Aorta (tissue), 5 donors: ENCODE data around the gene DPY30. TPM values are rescaled to one million over a fixed set of nuclear protein-coding genes. Genes with fewer than 3 reads are reported as not detected.

Experiments used
- ATAC-seq: fragments of 200-7000 bp; cut with Tn5 transposase; one replicate; pipeline ENCODE4 v1.9.1; 2022; ENCODE audit warnings: moderate library complexity; ENCODE audit not compliant: low FRiP score
- DNase-seq, 2 donors: peaks; one replicate each; pipeline ENCODE4 v3.0.0-alpha.2; 2020
- H3K27ac ChIP-seq, 2 donors: one replicate each; pipeline ENCODE4 v1.5.1; 2013; ENCODE audit warnings: low read length in 2 of 2, mild to moderate bottlenecking in 2 of 2, moderate library complexity in 2 of 2, control low read depth in 1 of 2, inconsistent platforms in 1 of 2, low read depth in 1 of 2
- H3K27me3 ChIP-seq, 2 donors: one replicate each; pipeline ENCODE4 v1.6.1; 2013; ENCODE audit warnings: control low read depth in 1 of 2, low read length in 1 of 2, mild to moderate bottlenecking in 1 of 2, moderate library complexity in 1 of 2; ENCODE audit not compliant: insufficient read depth in 2 of 2, control insufficient read depth in 1 of 2
- H3K36me3 ChIP-seq, 2 donors: one replicate each; pipeline ENCODE4 v1.6.1; 2013; ENCODE audit warnings: control low read depth in 1 of 2, low read length in 1 of 2, mild to moderate bottlenecking in 1 of 2; ENCODE audit not compliant: insufficient read depth in 2 of 2, control insufficient read depth in 1 of 2
- H3K4me1 ChIP-seq, 2 donors: one replicate each; pipeline ENCODE4 v1.6.1; 2013; ENCODE audit warnings: low read length in 2 of 2, control low read depth in 1 of 2, mild to moderate bottlenecking in 1 of 2, moderate library complexity in 1 of 2; ENCODE audit not compliant: insufficient read depth in 2 of 2, control insufficient read depth in 1 of 2
- H3K4me3 ChIP-seq, 2 donors: one replicate each; pipeline ENCODE4 v1.5.1; 2013; ENCODE audit warnings: low read length in 2 of 2, control low read depth in 1 of 2, mild to moderate bottlenecking in 1 of 2
- H3K9me3 ChIP-seq: one replicate; pipeline ENCODE4 v1.6.1; 2013; ENCODE audit warnings: mild to moderate bottlenecking, low read length; ENCODE audit not compliant: control insufficient read depth
- WGBS, 2 donors: extraction: QIAGEN DNeasy Blood & Tissue Kit; methylation state at CpG; one replicate each; pipeline ENCODE4 v1.1.7; 2013; 5-methylcytosine and 5-hydroxymethylcytosine counted together
- intact Hi-C, 2 donors: fragments of 100-400 bp; cut with DNase I; formaldehyde crosslinking; loops; one replicate each; pipeline versions ENCODE4 v1.14.2 to v1.15.0; 2022
- long read RNA-seq, 2 donors: library from polyadenylated mRNA; unstranded; transcript quantifications; one replicate each; pipeline ENCODE4 v2.0.0, GENCODE V29; 2020 to 2021
- polyA plus RNA-seq, 2 donors: library from polyadenylated mRNA; stranded (reverse); fragments of 200-250 nt; gene quantifications; one replicate each; pipeline ENCODE4 v1.2.3, GENCODE V29; 2013
- total RNA-seq, 2 donors: library from RNA; stranded (reverse); fragmentation: NEBNext Ultra II Directional; extraction: Animal tissue kit (Norgen Biotek cat#: 25700); gene quantifications; one replicate each; pipeline ENCODE4 v1.2.1, GENCODE V29; 2021
- donor health status: healthy with polysubstance abuse.
- donor health status: Bipolar disorder and iron deficiency.
- donor health status: DM: no; HTN: no; CAD: no.
- donor health status: DM: no; HTN: no; CAD: no.
- donor health status: DM: yes; HTN: yes; CAD: no.

DPY30 gene
- total RNA-seq (10 to 100 TPM; 38.4 to 47.5 TPM), polyA plus RNA-seq (100 to 1,000 TPM in 1 of 2 donors, 10 to 100 TPM in 1; 79.4 to 131 TPM)
- long read RNA-seq, donor 1, transcript DPY30-202 (5 exons, 708 nt), result major isoform, 7 of 19 reads
- long read RNA-seq, donor 1, partial matches to known transcripts, result 5 of 19 reads
- long read RNA-seq, donor 1, other reads (novel, unspliced or antisense), result 7 of 19 reads
- long read RNA-seq, donor 2, transcript DPY30-202 (5 exons, 708 nt), result major isoform, 8 of 17 reads
- long read RNA-seq, donor 2, partial matches to known transcripts, result 0 of 17 reads
- long read RNA-seq, donor 2, other reads (novel, unspliced or antisense), result 8 of 17 reads

DNA sequence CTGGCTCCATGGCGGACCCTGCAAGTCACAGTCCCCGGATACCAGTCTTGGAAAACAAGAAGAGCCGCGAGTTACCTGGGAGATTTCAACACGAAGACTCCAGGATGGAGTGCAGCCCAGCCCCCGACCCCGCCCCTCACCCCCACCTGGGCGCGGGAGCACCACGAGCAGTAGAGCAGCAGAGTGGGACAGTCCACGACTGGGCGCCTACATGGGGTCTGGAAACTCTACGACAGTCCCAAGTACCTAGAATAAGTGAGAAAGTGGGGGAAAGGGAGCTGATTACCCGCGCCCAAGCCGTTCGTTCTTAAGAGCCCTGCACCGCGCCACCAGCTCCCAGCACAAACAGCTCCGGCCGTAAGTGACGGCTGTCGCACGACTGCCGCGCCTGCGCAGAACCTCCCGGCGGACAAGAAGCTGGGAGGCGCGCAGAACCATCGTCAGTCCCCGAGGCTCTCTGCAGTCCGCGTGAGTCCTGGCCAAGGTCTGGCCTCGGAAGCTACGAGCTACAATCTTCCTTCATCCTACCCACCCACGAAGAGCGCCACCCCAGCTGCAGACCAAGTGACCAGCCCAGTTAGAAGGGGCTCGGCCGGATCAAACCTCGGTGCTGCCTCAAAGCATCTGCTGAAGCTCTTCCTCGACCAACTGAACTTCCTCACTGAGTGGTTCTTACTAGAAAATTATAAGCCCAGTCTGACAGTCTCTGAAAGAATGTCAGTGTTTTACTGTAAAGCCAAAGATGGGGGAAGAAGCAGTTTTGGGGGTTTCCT lies at the start of gene DPY30:
TSS of gene DPY30 (minus strand) at position 359 of the 773 bp plus-strand sequence. CDS start at position 10, 349 bp downstream.
- H3K4me3 ChIP-seq, result peak within 1 kb of the TSS; percentile 85 to 96
- intact Hi-C loops, result loop anchor here in 1 of 2 donors (1.0 kb wide), 1 partner anchor 24 kb away; the partner anchor contains the start of gene SPAST
- no peaks in the 10 kb centered on the region for H3K36me3 ChIP-seq
- ATAC-seq, result peak; percentile 98
- no peaks in the 10 kb centered on the region for H3K27me3 ChIP-seq
- 0% methylated on average over 43 of the region's 43 CpGs for WGBS, 2 donors
- H3K27ac ChIP-seq, result peak within 1 kb of the TSS in 1 of 2 donors; percentile 8
- DNase-seq, result peak; percentile 96 to 97
- no peaks in the 10 kb centered on the region for H3K4me1 ChIP-seq
- H3K9me3 ChIP-seq, result no peaks in the 10 kb centered on the region

DNA sequence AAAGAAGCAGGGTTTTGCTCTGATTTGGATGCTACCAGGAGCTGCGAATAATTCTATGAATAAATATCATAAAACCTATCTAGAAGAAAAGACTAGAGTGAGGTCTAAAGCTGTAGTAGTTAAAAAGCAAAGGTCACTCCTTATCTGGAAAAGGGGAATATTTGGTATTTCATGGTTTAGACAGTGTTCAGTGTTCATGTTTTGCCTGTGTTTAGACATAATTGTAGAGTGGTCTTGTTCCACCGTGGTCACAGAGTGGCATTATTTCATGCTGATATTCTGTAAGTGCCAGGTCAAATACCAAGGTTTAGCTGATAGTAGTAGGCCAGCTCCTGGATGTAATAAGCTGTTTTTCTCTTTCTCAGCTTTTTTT lies 34.5 kb upstream of the DPY30 start:
- Histone ChIP-seq H3K27me3 (no peaks in the 10 kb centered on the region), H3K36me3 (no peaks in the 10 kb centered on the region), H3K27ac (no peak overlapping the region), H3K4me1 (no peaks in the 10 kb centered on the region), H3K9me3 (no peaks in the 10 kb centered on the region), H3K4me3 (no peak overlapping the region)
- intact Hi-C loops, result no loop called here
- 77 to 83% methylated on average over 2 of the region's 2 CpGs for WGBS, 2 donors
- no peak for DNase-seq
- ATAC-seq, result no peak

- intact Hi-C loops, result loop anchor here (10.0 kb wide), 2 partner anchors 97 to 287 kb away; partner anchors contain the start of genes SLC30A6 (in 2 of the 2) and BIRC6 (in 1 of the 2)
- DNase-seq, result no peak
- H3K27ac ChIP-seq, result no peak overlapping the region
- no peaks in the 10 kb centered on the region for H3K27me3 ChIP-seq
- no peak overlapping the region for H3K4me3 ChIP-seq
- no peaks in the 10 kb centered on the region for H3K4me1 ChIP-seq
- WGBS, 2 donors, result 99 to 100% methylated on average over 2 of the region's 2 CpGs
- H3K36me3 ChIP-seq, result no peaks in the 10 kb centered on the region
- ATAC-seq, result no peak
- no peaks in the 10 kb centered on the region for H3K9me3 ChIP-seq
Measured at GRCh38 chr2:32067549-32067948, 27.9 kb upstream of the DPY30 start.

GRCh38 chr2:32064713-32065112 lies 25.1 kb upstream of the DPY30 start:
- DNase-seq, result no peak
- ATAC-seq, result no peak
- intact Hi-C loops, result loop anchor here (5.0 to 10.0 kb wide), 3 partner anchors 52 to 290 kb away; partner anchors contain the start of genes SLC30A6 (in 2 of the 2), BIRC6 (in 1 of the 2) and MEMO1 (in 1 of the 2)
- Histone ChIP-seq H3K27me3 (no peaks in the 10 kb centered on the region), H3K36me3 (no peaks in the 10 kb centered on the region), H3K4me3 (peak overlapping the region; percentile 90 to 92), H3K9me3 (no peaks in the 10 kb centered on the region), H3K27ac (no peak overlapping the region), H3K4me1 (peaks cover 0 to 2% of the 10 kb centered on the region in 2 donors)
- 79 to 82% methylated on average over 8 of the region's 8 CpGs for WGBS, 2 donors

DNA sequence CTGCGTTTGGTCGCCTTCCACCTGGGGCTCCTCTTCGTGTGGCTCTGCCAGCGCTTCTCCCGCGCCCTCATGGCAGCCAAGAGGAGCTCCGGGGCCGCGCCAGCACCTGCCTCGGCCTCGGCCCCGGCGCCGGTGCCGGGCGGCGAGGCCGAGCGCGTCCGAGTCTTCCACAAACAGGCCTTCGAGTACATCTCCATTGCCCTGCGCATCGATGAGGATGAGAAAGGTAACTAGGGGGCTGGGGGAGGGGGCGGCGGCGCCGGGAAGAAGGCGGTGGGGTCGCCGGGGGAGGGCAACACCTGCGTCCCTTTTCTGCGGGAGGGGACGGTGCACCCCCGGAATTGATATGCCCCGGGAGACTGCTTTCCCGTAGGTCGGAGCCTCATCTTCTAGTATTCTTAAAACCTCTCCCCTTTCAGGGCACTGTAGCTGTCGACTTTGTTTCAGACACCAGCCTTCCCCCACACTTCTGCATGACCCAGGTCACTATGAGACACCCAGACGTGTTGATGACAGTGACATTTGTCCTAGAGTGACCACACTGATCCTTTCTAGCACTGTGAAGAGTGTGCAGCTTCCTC lies 24.5 kb upstream of the DPY30 start:
- Histone ChIP-seq H3K9me3 (no peaks in the 10 kb centered on the region), H3K27me3 (no peaks in the 10 kb centered on the region), H3K36me3 (no peaks in the 10 kb centered on the region), H3K4me3 (peak overlapping the region; percentile 90 to 92), H3K27ac (peak overlapping the region; percentile 34 to 53), H3K4me1 (peaks cover 0 to 2% of the 10 kb centered on the region in 2 donors)
- intact Hi-C loops, result loop anchor here (5.0 to 10.0 kb wide), 3 partner anchors 52 to 291 kb away; partner anchors contain the start of genes SLC30A6 (in 2 of the 2), BIRC6 (in 1 of the 2) and MEMO1 (in 1 of the 2)
- DNase-seq, result peak in 1 of 2 donors; percentile 51
- no peak for ATAC-seq
- WGBS, 2 donors, result 0 to 1% methylated on average over 37 to 40 of the region's 40 CpGs

- Histone ChIP-seq H3K4me1 (peaks cover 0 to 2% of the 10 kb centered on the region in 2 donors), H3K36me3 (no peaks in the 10 kb centered on the region), H3K27ac (peak within 1 kb of the TSS; percentile 34 to 69), H3K9me3 (no peaks in the 10 kb centered on the region), H3K4me3 (peak within 1 kb of the TSS; percentile 90 to 92), H3K27me3 (no peaks in the 10 kb centered on the region)
- DNase-seq, result peak; percentile 98 to 99
- ATAC-seq, result peak; percentile 98
- WGBS, 2 donors, result 0 to 1% methylated on average over 62 to 79 of the region's 79 CpGs
- intact Hi-C loops, result loop anchor here (1.0 to 10.0 kb wide), 5 partner anchors 24 to 291 kb away; partner anchors contain the start of genes MEMO1 (in 2 of the 2), SLC30A6 (in 2 of the 2), BIRC6 (in 1 of the 2) and DPY30 (in 1 of the 2)
Measured at GRCh38 chr2:32063310-32064020, 23.9 kb upstream of the DPY30 start, which contains the start of gene SPAST. Gene SPAST (plus strand): TSS chr2:32063556. CDS start chr2:32063832, 276 bp downstream.

DNA sequence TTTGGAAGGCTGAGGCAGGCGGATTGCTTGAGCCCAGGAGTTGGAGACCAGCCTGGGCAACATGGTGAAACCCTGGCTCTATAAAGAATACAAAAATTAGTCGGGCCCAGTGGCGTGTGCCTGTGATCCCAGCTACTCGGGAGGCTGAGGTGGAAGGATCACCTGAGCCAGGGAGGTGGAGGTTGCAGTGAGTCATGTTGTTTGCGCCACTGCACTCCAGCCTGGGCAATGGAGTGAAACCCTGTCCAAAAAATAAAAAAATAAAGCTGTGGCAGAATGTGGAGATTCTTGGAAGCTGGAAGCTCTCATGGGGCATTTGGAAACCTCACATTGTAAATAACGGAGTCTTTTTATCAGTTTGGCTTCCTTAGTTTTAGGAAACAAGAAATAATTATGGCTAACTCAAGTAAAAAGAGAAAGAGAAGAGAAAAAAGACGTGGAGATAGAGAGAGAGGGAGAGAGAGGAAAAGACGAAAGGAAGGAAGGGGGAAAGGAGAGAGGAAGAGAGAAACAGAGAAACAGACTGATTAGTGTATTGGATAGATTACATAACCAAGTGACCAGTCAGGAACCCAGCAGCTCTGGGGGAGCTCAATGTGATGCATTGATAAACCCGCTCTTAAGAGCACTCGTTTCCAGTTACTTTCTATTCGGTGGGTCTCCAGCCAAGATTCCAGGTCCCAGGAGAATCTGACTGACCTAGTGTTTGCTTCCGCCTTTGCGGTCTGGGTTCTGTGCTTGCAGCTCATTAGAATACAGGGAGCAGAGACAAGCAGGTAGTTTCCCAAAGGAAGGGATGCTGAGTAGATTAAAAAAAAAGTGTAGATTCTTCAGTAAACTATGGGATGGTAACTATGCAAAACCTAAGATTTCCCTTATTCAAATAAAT lies 22.6 kb upstream of the DPY30 start:
- Histone ChIP-seq H3K36me3 (no peaks in the 10 kb centered on the region), H3K27me3 (no peaks in the 10 kb centered on the region), H3K4me1 (peaks cover 0 to 2% of the 10 kb centered on the region in 2 donors), H3K27ac (peak overlapping the region in 1 of 2 donors; percentile 64), H3K9me3 (no peaks in the 10 kb centered on the region), H3K4me3 (peak overlapping the region; percentile 55 to 77)
- intact Hi-C loops, result loop anchor here (2.0 to 10.0 kb wide), 4 partner anchors 50 to 293 kb away; partner anchors contain the start of genes MEMO1 (in 2 of the 2), SLC30A6 (in 2 of the 2) and BIRC6 (in 1 of the 2)
- WGBS, 2 donors, result 39 to 42% methylated on average over 13 of the region's 13 CpGs
- ATAC-seq (peak; percentile 34), DNase-seq (peak in 1 of 2 donors; percentile 65)
